Measurements from ENCODE around the gene TDRD9.
A peak's percentile ranks its signal among the peaks of the same experiment; 100 is the strongest.

Gene TDRD9

GRCh38 chr14:104094056-104094708 is 165.9 kb downstream of the TDRD9 start:
- TF ChIP-seq CTCF (IDR thresholded peaks at IDR 0.05; ENCODE audit: low read depth, low read length): no peak
- in situ Hi-C loops (cut with HindIII; ENCODE audit: low sequenced_read_pairs): no loop called here

GRCh38 chr14:104094709-104095425 is 166.6 kb downstream of the TDRD9 start:
- TF ChIP-seq CTCF (IDR thresholded peaks at IDR 0.05; ENCODE audit: low read depth, low read length): peak; percentile 87
- peak; percentile 9 for DNase-seq (ENCODE audit: low read depth, low spot score)
- H3K4me3 ChIP-seq (ENCODE audit: low read depth, low read length): no peak overlapping the region

More at GRCh38 chr14:104094056-104094708, 165.9 kb downstream of the TDRD9 start:
- no peak for DNase-seq (ENCODE audit: low read depth, low spot score)
- no peak overlapping the region for H3K4me3 ChIP-seq (ENCODE audit: low read depth, low read length)

GRCh38 chr14:104095426-104096310 is 167.4 kb downstream of the TDRD9 start:
- no peak for TF ChIP-seq CTCF (IDR thresholded peaks at IDR 0.05; ENCODE audit: low read depth, low read length)
- DNase-seq (ENCODE audit: low read depth, low spot score): no peak
- no peak overlapping the region for H3K4me3 ChIP-seq (ENCODE audit: low read depth, low read length)
- in situ Hi-C loops (cut with HindIII; ENCODE audit: low sequenced_read_pairs): no loop called here

More at GRCh38 chr14:104094709-104095425, 166.6 kb downstream of the TDRD9 start:
- in situ Hi-C loops (cut with HindIII; ENCODE audit: low sequenced_read_pairs): no loop called here

GRCh38 chr14:104096318-104096717 is 168.1 kb downstream of the TDRD9 start:
- in situ Hi-C loops (cut with HindIII; ENCODE audit: low sequenced_read_pairs): no loop called here
- DNase-seq (ENCODE audit: low read depth, low spot score): no peak
- no peak for TF ChIP-seq CTCF (IDR thresholded peaks at IDR 0.05; ENCODE audit: low read depth, low read length)
- no peak overlapping the region for H3K4me3 ChIP-seq (ENCODE audit: low read depth, low read length)

GRCh38 chr14:104096751-104097700 is 168.8 kb downstream of the TDRD9 start:
- no peak for TF ChIP-seq CTCF (IDR thresholded peaks at IDR 0.05; ENCODE audit: low read depth, low read length)
- no peak for DNase-seq (ENCODE audit: low read depth, low spot score)
- in situ Hi-C loops (cut with HindIII; ENCODE audit: low sequenced_read_pairs): no loop called here
- H3K4me3 ChIP-seq (ENCODE audit: low read depth, low read length): no peak overlapping the region
